ENCODE results near the gene FAM20C. TPM values are rescaled to one million over a fixed set of nuclear protein-coding genes. Genes with fewer than 3 reads are reported as not detected.
A peak's percentile ranks its signal among the peaks of the same experiment; 100 is the strongest.

FAM20C gene
- total RNA-seq, 1 experiment from 2014 or later = 35.8 TPM

DNA sequence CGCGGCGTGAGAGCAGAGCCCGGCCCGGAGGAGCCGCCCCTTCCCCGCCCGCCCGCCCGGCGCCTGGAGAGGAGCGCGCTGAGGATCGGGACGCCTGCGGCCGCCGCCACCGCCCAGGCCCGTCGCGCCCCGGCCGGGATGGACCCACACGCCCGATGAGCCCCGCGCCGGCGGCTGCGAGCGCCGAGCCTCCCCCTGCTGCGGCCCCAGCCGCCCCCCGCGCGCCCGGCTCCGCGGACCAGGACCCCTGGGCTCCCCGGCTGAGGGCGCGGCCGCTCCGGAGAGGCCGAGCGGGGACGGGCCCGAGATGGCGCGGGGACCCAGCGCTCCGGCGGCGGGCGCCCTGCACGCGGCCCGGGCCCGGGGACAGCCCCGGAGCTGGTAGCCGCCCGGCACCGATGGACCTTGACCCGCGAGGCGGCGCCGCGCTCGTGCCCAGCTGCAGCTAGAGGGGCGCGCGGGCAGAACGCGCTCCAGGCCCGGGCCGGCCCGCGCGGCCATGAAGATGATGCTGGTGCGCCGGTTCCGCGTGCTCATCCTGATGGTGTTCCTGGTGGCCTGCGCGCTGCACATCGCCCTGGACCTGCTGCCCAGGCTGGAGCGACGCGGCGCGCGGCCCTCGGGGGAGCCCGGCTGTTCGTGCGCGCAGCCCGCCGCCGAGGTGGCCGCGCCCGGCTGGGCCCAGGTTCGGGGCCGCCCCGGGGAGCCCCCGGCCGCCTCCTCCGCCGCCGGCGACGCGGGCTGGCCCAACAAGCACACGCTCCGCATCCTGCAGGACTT lies 520 bp downstream of the FAM20C start:
- peaks cover 19% of the 10 kb centered on the region for H3K4me1 ChIP-seq (ENCODE audit: insufficient read depth, low read length, poor library complexity, severe bottlenecking)
- intact Hi-C loops (cut with micrococcal nuclease; ENCODE audit: unreplicated experiment) = no loop called here
- peaks cover 26% of the 10 kb centered on the region for H3K36me3 ChIP-seq (ENCODE audit: insufficient read depth, low read length, poor library complexity, severe bottlenecking)
- TF ChIP-seq, protein P1, sequence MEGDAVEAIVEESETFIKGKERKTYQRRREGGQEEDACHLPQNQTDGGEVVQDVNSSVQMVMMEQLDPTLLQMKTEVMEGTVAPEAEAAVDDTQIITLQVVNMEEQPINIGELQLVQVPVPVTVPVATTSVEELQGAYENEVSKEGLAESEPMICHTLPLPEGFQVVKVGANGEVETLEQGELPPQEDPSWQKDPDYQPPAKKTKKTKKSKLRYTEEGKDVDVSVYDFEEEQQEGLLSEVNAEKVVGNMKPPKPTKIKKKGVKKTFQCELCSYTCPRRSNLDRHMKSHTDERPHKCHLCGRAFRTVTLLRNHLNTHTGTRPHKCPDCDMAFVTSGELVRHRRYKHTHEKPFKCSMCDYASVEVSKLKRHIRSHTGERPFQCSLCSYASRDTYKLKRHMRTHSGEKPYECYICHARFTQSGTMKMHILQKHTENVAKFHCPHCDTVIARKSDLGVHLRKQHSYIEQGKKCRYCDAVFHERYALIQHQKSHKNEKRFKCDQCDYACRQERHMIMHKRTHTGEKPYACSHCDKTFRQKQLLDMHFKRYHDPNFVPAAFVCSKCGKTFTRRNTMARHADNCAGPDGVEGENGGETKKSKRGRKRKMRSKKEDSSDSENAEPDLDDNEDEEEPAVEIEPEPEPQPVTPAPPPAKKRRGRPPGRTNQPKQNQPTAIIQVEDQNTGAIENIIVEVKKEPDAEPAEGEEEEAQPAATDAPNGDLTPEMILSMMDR (conservative IDR thresholded peaks at IDR 0.05; ENCODE audit: low read depth, low read length) = no peak
- DNase-seq (ENCODE audit: low spot score) = peak; percentile 28
- peak overlapping the region; percentile 70 for H3K27ac ChIP-seq (ENCODE audit: low read depth, low read length, poor library complexity, severe bottlenecking)
- ChIA-PET POLR2A (ENCODE audit: low non-redundant PET) (no interaction called here), CTCF (no interaction called here)
- no TSS peak for BruUV-seq (replicated peaks)
- H3K4me3 ChIP-seq (ENCODE audit: low read depth, low read length, poor library complexity, severe bottlenecking) = peak overlapping the region; percentile 89
- H3K27me3 ChIP-seq (replicated peaks; ENCODE audit: insufficient read depth, low read depth, low read length, poor library complexity) = no peaks in the 10 kb centered on the region
- H3K9me3 ChIP-seq (ENCODE audit: low read depth, low read length, poor library complexity, severe bottlenecking) = no peaks in the 10 kb centered on the region

GRCh38 chr7:193481-194251 lies 1.3 kb downstream of the FAM20C start:
- H3K4me1 ChIP-seq (ENCODE audit: insufficient read depth, low read length, poor library complexity, severe bottlenecking) = peaks cover 19% of the 10 kb centered on the region
- H3K27me3 ChIP-seq (replicated peaks; ENCODE audit: insufficient read depth, low read depth, low read length, poor library complexity) = no peaks in the 10 kb centered on the region
- TF ChIP-seq, protein P1 (conservative IDR thresholded peaks at IDR 0.05; ENCODE audit: low read depth, low read length) = no peak
- no peak for TF ChIP-seq EZH2 (IDR thresholded peaks at IDR 0.05; ENCODE audit: borderline replicate concordance, low read depth, low read length, poor library complexity, severe bottlenecking)
- CTCF ChIA-PET = no interaction called here
- intact Hi-C loops (cut with micrococcal nuclease; ENCODE audit: unreplicated experiment) = no loop called here
- H3K9me3 ChIP-seq (ENCODE audit: low read depth, low read length, poor library complexity, severe bottlenecking) = no peaks in the 10 kb centered on the region
- POLR2A ChIA-PET (ENCODE audit: low non-redundant PET) = no interaction called here
- BruUV-seq (replicated peaks) = no TSS peak
- H3K36me3 ChIP-seq (ENCODE audit: insufficient read depth, low read length, poor library complexity, severe bottlenecking) = peaks cover 33% of the 10 kb centered on the region
- DNase-seq (ENCODE audit: low spot score) = peak; percentile 14
- H3K4me3 ChIP-seq (ENCODE audit: low read depth, low read length, poor library complexity, severe bottlenecking) = peak overlapping the region; percentile 89
- H3K27ac ChIP-seq (ENCODE audit: low read depth, low read length, poor library complexity, severe bottlenecking) = peak overlapping the region; percentile 70

- intact Hi-C loops (cut with micrococcal nuclease; ENCODE audit: unreplicated experiment) = no loop called here
- H3K36me3 ChIP-seq (ENCODE audit: insufficient read depth, low read length, poor library complexity, severe bottlenecking) = peaks cover 39% of the 10 kb centered on the region
- H3K27ac ChIP-seq (ENCODE audit: low read depth, low read length, poor library complexity, severe bottlenecking) = peak overlapping the region; percentile 19
- CTCF ChIA-PET = no interaction called here
- TF ChIP-seq, protein P1 (conservative IDR thresholded peaks at IDR 0.05; ENCODE audit: low read depth, low read length) = no peak
- no peak for TF ChIP-seq EZH2 (IDR thresholded peaks at IDR 0.05; ENCODE audit: borderline replicate concordance, low read depth, low read length, poor library complexity, severe bottlenecking)
- POLR2A ChIA-PET (ENCODE audit: low non-redundant PET) = interaction anchor here (0.6 kb wide), 1 partner anchor 117 kb away, joined by 12 read pairs; no protein-coding TSS in a partner anchor
- no peak for DNase-seq (ENCODE audit: low spot score)
- H3K4me1 ChIP-seq (ENCODE audit: insufficient read depth, low read length, poor library complexity, severe bottlenecking) = peaks cover 19% of the 10 kb centered on the region
- no peaks in the 10 kb centered on the region for H3K9me3 ChIP-seq (ENCODE audit: low read depth, low read length, poor library complexity, severe bottlenecking)
- H3K27me3 ChIP-seq (replicated peaks; ENCODE audit: insufficient read depth, low read depth, low read length, poor library complexity) = no peaks in the 10 kb centered on the region
- peak overlapping the region; percentile 89 for H3K4me3 ChIP-seq (ENCODE audit: low read depth, low read length, poor library complexity, severe bottlenecking)
- TSS peak; percentile 11 for BruUV-seq (replicated peaks)
Observed at GRCh38 chr7:194252-195009, 2.1 kb downstream of the FAM20C start.

Data from A673 (cell line).